GM21825 (cell line): ENCODE measurements around the gene RCC1.
"Not testable (repeated sequence)": the region's sequence is repeated elsewhere in the genome, so short reads cannot be mapped to it uniquely, and the experiment has no call there.

Experiments
- ATAC-seq: cut with Tn5 transposase; IDR thresholded peaks from one replicate; pipeline ENCODE4 v1.9.1; 2021; ENCODE audit warnings: mild to moderate bottlenecking, moderate library complexity; ENCODE audit not compliant: unreplicated experiment

The RCC1 gene

DNA sequence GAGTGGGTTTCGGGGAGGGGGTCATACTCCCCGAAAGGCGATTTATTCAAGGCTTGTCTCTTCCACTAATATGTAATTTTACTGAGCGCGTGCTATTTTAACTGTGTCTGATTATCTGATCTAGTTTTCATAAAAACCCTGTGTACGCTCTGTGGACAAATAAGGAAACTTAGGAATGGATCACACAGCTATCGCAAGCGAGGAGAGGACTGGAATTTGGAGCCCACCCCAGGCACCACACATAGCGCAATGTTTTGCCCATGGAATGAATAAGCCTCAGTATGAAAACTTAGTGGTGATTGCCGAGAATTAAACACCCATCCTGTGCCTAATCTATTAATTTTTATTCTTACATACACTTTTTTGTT, 76.4 kb downstream of the RCC1 start:
- no peak for ATAC-seq

DNA sequence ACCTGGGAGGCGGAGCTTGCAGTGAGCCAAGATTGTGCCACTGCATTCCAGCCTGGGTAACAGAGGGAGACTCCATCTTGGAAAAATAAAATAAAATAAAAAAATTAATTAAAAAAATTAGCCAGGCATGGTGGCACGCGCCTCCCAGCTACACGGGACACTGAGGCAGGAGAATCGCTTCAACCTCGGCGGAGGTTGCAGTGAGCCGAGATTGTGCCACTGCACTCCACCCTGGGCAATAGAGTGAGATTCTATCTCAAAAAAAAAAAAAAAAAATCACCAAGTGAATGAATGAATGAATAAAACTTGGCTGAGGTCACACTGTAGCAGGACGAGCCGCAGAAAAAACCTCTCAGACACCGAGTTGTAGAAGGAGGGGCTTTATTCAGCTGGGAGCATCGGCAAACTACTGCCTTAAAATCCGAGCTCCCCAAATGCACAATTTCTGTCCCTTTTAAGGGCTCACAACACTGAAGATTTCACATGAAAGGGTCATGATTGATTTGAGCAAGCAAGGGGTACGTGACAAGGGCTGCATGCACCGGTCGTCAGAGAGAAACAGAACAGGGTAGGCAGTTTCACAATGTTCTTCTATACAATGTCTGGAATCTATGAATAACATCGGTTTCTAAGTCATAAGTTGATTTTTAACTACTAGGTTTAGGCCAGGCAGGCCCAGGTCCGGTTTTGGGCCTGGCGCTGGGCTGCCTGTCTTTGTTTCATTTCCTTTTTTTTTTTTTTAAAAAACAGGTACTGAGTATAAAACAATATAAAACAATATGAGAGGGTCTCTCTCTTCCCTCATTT, 80.9 kb downstream of the RCC1 start:
- ATAC-seq = not testable (repeated sequence)
